Right cardiac atrium (tissue), 5 donors: ENCODE measurements around the gene EFCAB8. TPM values are rescaled to one million over a fixed set of nuclear protein-coding genes. Genes with fewer than 3 reads are reported as not detected.

ENCODE experiments used
- ATAC-seq, 2 donors: fragments of 200-7000 bp; cut with Tn5 transposase; one replicate each; pipeline versions ENCODE4 v1.8.0 to v1.9.1; 2020; ENCODE audit warnings: moderate library complexity in 2 of 2, mild to moderate bottlenecking in 1 of 2
- DNase-seq, 3 donors: peaks; one replicate each; pipeline ENCODE4 v3.0.0-alpha.2; 2020
- H3K27ac ChIP-seq: one replicate; pipeline ENCODE4 v1.5.1; 2013; ENCODE audit warnings: mild to moderate bottlenecking, low read length, control low read depth, moderate library complexity
- H3K27me3 ChIP-seq: one replicate; pipeline ENCODE4 v1.6.1; 2013; ENCODE audit not compliant: control insufficient read depth, insufficient read depth
- H3K4me1 ChIP-seq: one replicate; pipeline ENCODE4 v1.6.1; 2013; ENCODE audit warnings: low read length; ENCODE audit not compliant: control insufficient read depth, insufficient read depth
- H3K4me3 ChIP-seq: one replicate; pipeline ENCODE4 v1.5.1; 2013; ENCODE audit warnings: low read length, control low read depth
- H3K9me3 ChIP-seq: one replicate; pipeline ENCODE4 v1.6.1; 2013; ENCODE audit warnings: low read length; ENCODE audit not compliant: control insufficient read depth
- WGBS: extraction: QIAGEN DNeasy Blood & Tissue Kit; methylation state at CpG from one replicate; pipeline ENCODE4 v1.1.7; 2013; 5-methylcytosine and 5-hydroxymethylcytosine counted together
- intact Hi-C, 4 donors: fragments of 100-400 bp; cut with DNase I; formaldehyde crosslinking; loops; one replicate each; pipeline versions ENCODE4 v1.11.0 to v1.14.0; 2022 to 2023
- polyA plus RNA-seq: library from polyadenylated mRNA; stranded (reverse); fragments of 200-250 nt; gene quantifications from one replicate; pipeline ENCODE4 v1.2.3, GENCODE V29; 2013
- total RNA-seq, 4 donors: library from RNA; stranded (reverse); fragmentation: NEBNext Ultra II Directional; extraction: Animal tissue kit (Norgen Biotek cat#: 25700); gene quantifications; one replicate each; pipeline ENCODE4 v1.2.1, GENCODE V29; 2021
- donor health status: healthy with polysubstance abuse.
- donor health status: DM: no; HTN: yes; CAD: no.
- donor health status: DM: no; HTN: no; CAD: no.
- donor health status: DM: no; HTN: yes; CAD: no; lungs with severe emphysema.
- donor health status: DM: yes; HTN: yes; CAD: no.

The EFCAB8 gene
- total and polyA plus RNA-seq, 5 donors, result 0.20 to 0.64 TPM; not detected in 3

DNA sequence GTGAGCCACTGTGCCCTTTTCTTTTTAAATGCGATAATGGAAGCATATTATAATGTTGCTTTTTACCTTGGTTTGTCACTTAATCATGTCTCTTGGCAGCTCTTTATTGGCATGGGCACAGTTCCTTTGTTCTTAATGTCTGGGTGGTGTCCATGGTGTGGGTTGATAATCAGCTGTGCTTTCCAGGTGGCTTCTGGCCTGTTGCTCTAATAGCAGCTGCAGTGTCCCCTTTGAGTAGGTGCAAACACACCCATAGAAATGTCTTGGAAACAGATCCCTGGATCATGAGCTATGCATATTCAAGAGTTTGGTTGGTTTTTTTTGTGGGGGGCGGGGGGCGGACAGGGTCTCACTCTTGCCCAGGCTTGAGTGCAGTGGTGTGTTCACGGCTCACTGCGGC lies 29.9 kb downstream of the EFCAB8 start:
- DNase-seq, result no peak
- H3K4me3 ChIP-seq, result no peak overlapping the region
- no peaks in the 10 kb centered on the region for H3K27me3 ChIP-seq
- intact Hi-C loops, result no loop called here
- H3K27ac ChIP-seq, result no peak overlapping the region
- no peaks in the 10 kb centered on the region for H3K9me3 ChIP-seq
- no peaks in the 10 kb centered on the region for H3K4me1 ChIP-seq
- no peak for ATAC-seq
- WGBS, result 92% methylated on average over 5 of the region's 5 CpGs

- ATAC-seq, result no peak
- Histone ChIP-seq H3K27ac (no peak overlapping the region), H3K4me1 (no peaks in the 10 kb centered on the region), H3K9me3 (no peaks in the 10 kb centered on the region), H3K27me3 (no peaks in the 10 kb centered on the region), H3K4me3 (no peak overlapping the region)
- DNase-seq, result peak in 1 of 3 donors; percentile 3
- intact Hi-C loops, result no loop called here
- WGBS, result 73% methylated on average over 5 of the region's 5 CpGs
Observed at GRCh38 chr20:32889281-32889680, 30.6 kb downstream of the EFCAB8 start.

DNA sequence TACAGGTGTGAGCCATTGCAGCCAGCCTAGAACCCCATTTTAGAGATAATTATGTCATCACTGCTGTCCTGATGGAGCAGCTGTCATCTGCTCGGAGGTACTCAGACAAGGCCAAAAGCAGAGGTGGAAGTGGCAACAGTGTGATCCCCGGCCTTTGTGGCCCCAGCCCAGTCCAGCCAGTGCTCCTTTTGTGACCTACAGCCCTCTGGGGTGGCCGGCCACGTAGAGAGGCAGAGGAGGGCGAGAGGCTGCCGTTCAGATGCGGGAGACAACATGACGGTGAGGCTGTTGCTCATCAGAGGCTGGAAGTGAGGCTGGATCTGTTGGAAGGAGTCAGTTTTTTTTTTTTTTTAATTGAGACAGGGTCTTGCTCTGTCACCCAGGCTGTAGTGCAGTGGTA lies 32.8 kb downstream of the EFCAB8 start:
- ATAC-seq, result no peak
- Histone ChIP-seq H3K27me3 (no peaks in the 10 kb centered on the region), H3K4me1 (no peaks in the 10 kb centered on the region), H3K9me3 (no peaks in the 10 kb centered on the region), H3K4me3 (no peak overlapping the region), H3K27ac (no peak overlapping the region)
- intact Hi-C loops, result loop anchor here in 1 of 4 donors (5.0 kb wide), 1 partner anchor 99 kb away; no protein-coding TSS in a partner anchor
- WGBS, result 90% methylated on average over 8 of the region's 8 CpGs
- no peak for DNase-seq

DNA sequence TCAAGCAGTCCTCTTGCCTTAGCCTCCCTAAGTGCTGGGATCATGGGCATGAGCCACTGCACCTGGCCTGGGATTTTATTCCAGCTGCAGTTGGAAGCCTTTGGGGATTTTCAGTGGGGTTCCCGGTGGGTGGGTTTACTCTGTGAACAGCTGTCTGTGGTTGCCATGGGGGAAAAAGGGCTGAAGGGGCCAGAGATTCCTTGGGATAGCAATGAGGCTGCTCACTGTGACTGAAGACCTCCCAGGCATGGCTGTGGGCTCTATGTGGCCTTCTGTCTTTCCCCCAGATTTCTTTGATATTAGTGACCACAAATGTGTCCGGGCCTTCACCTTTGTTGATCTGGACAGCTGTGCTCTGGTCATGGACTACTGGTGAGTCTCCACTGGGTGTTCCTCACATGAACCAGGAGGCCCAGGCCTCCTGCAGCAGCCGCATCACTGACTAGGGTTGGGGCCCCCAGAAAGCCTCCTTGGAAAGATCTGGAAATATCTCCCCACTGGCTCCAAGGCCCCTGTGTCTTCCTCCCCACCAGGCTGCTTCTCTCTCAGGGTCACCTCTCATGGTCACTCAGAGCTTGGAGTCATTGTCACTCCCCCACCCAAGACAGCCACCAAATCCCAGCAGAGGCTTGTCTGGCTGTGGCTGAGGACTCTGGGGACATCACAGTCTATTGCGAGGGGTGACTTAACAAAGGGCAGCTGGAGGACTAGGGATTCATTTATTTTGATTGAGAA lies 33.4 kb downstream of the EFCAB8 start:
- 84% methylated on average over 4 of the region's 4 CpGs for WGBS
- no peaks in the 10 kb centered on the region for H3K9me3 ChIP-seq
- no peaks in the 10 kb centered on the region for H3K4me1 ChIP-seq
- ATAC-seq, result no peak
- no peak for DNase-seq
- H3K27me3 ChIP-seq, result no peaks in the 10 kb centered on the region
- intact Hi-C loops, result loop anchor here in 1 of 4 donors (5.0 kb wide), 1 partner anchor 100 kb away; no protein-coding TSS in a partner anchor
- no peak overlapping the region for H3K27ac ChIP-seq
- no peak overlapping the region for H3K4me3 ChIP-seq

DNA sequence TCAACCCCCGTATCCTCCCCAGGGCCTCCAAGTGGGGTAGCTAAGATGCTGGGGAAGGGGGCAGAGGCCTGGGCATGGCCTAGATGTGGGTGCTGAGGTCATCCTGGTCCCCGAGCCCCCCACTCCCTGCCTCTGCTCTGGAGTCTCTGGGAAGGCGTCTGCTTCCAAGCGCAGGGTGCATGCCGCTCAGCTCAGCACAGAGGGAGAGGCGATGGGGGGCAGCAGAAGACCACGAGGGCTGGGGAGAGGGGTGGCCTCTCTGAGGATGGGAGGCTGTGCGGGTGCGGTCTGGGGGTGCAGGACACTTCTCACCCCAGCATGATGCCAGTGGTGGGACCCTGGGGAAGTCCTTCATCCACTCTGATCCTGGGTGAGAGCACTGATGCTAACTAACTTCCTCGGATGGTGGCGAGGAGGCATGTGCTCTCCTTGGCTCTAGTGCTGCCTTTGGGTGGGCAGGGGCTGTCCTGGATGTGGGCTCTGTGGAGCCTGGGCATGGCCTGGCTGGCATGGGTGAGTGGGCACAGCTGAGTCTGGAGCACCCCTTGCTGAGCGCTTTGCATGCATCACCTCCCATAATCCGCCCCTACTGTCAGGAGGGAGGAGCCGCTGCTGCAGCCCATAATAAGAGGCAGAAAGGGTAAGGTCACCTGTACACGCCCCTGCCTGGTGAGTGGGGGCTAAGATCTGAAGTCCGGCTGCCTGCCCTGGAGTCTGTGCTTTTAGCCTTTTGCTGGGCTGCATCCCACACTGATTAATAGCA lies 34.7 kb downstream of the EFCAB8 start:
- 93% methylated on average over 16 of the region's 16 CpGs for WGBS

GRCh38 chr20:32894026-32894483 lies 35.3 kb downstream of the EFCAB8 start:
- no peak overlapping the region for H3K4me3 ChIP-seq
- WGBS, result 71% methylated on average over 8 of the region's 8 CpGs
- ATAC-seq (peak in 1 of 2 donors; percentile 25), DNase-seq (peak in 1 of 3 donors; percentile 56)
- H3K27me3 ChIP-seq, result no peaks in the 10 kb centered on the region
- H3K27ac ChIP-seq, result no peak overlapping the region
- no peaks in the 10 kb centered on the region for H3K9me3 ChIP-seq
- H3K4me1 ChIP-seq, result no peaks in the 10 kb centered on the region
- intact Hi-C loops, result loop anchor here in 1 of 4 donors (5.0 kb wide), 1 partner anchor 102 kb away; no protein-coding TSS in a partner anchor

More for the DNA sequence above, 34.7 kb downstream of the EFCAB8 start:
- Histone ChIP-seq H3K27me3 (no peaks in the 10 kb centered on the region), H3K4me1 (no peaks in the 10 kb centered on the region), H3K4me3 (no peak overlapping the region), H3K27ac (no peak overlapping the region), H3K9me3 (no peaks in the 10 kb centered on the region)
- no peak for ATAC-seq
- intact Hi-C loops, result loop anchor here in 1 of 4 donors (5.0 kb wide), 1 partner anchor 101 kb away; no protein-coding TSS in a partner anchor
- DNase-seq, result peak in 1 of 3 donors; percentile 41

DNA sequence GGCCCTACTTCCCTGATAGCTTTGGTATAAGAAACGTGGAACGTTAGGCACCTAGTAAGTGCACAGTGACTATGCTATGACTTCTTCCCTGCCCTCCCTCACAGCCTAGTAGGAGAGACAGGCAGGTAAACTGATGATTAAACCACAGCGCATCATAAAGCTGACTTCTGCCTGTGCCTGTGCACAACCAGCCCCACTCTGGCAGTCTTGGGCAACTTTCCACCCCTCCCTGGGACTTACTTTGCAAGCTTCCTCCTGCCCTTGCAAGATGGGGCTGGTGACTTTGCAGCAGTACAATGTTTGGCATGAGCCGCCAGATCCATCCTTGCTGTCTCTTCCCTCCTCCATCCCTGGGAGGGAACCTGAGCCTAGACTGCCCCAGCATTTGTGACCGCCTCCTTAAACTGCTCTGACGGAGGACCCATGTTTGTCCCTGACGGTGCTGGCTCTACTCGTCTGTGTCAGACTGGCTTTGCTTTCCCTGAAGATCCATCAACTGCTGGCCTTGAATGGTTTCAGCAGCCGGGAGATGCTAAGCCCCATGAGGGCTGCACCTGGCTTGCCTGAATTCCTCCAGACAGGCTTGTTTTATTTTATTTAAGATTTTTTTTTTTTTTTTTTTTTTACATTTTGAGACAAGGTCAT lies 36.1 kb downstream of the EFCAB8 start:
- no peak overlapping the region for H3K27ac ChIP-seq
- DNase-seq (peak in 1 of 3 donors; percentile 9), ATAC-seq (no peak)
- H3K4me1 ChIP-seq, result no peaks in the 10 kb centered on the region
- no peak overlapping the region for H3K4me3 ChIP-seq
- 88% methylated on average over 9 of the region's 9 CpGs for WGBS
- intact Hi-C loops, result loop anchor here in 2 of 4 donors (5.0 kb wide), 2 partner anchors 103 to 407 kb away; no protein-coding TSS in a partner anchor
- H3K9me3 ChIP-seq, result no peaks in the 10 kb centered on the region
- H3K27me3 ChIP-seq, result no peaks in the 10 kb centered on the region

GRCh38 chr20:32896521-32897280 lies 38.0 kb downstream of the EFCAB8 start:
- ATAC-seq (no peak), DNase-seq (no peak)
- no peaks in the 10 kb centered on the region for H3K4me1 ChIP-seq
- no peaks in the 10 kb centered on the region for H3K9me3 ChIP-seq
- WGBS, result 90% methylated on average over 18 of the region's 18 CpGs
- no peaks in the 10 kb centered on the region for H3K27me3 ChIP-seq
- no peak overlapping the region for H3K27ac ChIP-seq
- intact Hi-C loops, result loop anchor here in 1 of 4 donors (5.0 kb wide), 1 partner anchor 406 kb away; no protein-coding TSS in a partner anchor
- no peak overlapping the region for H3K4me3 ChIP-seq

- no peak for ATAC-seq
- DNase-seq, result no peak
- H3K27ac ChIP-seq, result no peak overlapping the region
- H3K27me3 ChIP-seq, result no peaks in the 10 kb centered on the region
- WGBS, result 68% methylated on average over 6 of the region's 6 CpGs
- no peak overlapping the region for H3K4me3 ChIP-seq
- intact Hi-C loops, result loop anchor here in 1 of 4 donors (5.0 kb wide), 1 partner anchor 404 kb away; no protein-coding TSS in a partner anchor
- no peaks in the 10 kb centered on the region for H3K4me1 ChIP-seq
- H3K9me3 ChIP-seq, result no peaks in the 10 kb centered on the region
Observed at GRCh38 chr20:32898729-32899128, 40.0 kb downstream of the EFCAB8 start.
